CD4-positive, alpha-beta T cell treated with Interferon alpha-2 for 1 hour (primary cell): ENCODE results near the gene ZNF500.
A peak's percentile ranks its signal among the peaks of the same experiment; 100 is the strongest.

Experiments
- DNase-seq, 2 donors: peaks; one replicate each; pipeline ENCODE4 v3.0.0-alpha.2; 2020 to 2022

The ZNF500 gene

GRCh38 chr16:4768549-4769305 lies 1.8 kb upstream of the ZNF500 start:
- peak; percentile 86 to 90 for DNase-seq

- DNase-seq = no peak
Observed at GRCh38 chr16:4767872-4768548, 1.0 kb upstream of the ZNF500 start.

GRCh38 chr16:4765511-4766474 lies 1.2 kb downstream of the ZNF500 start:
- no peak for DNase-seq

- DNase-seq = no peak
Observed at GRCh38 chr16:4763791-4764190, 3.2 kb downstream of the ZNF500 start.

- no peak for DNase-seq
Observed at GRCh38 chr16:4762205-4762604, 4.8 kb downstream of the ZNF500 start.

GRCh38 chr16:4760221-4760910 lies 6.6 kb downstream of the ZNF500 start:
- DNase-seq = no peak

GRCh38 chr16:4755687-4756086 lies 11.3 kb downstream of the ZNF500 start:
- DNase-seq = no peak

GRCh38 chr16:4754865-4755264 lies 12.1 kb downstream of the ZNF500 start:
- DNase-seq = no peak

GRCh38 chr16:4753227-4753626 lies 13.7 kb downstream of the ZNF500 start:
- DNase-seq = no peak

- no peak for DNase-seq
Observed at GRCh38 chr16:4752351-4753100, 14.4 kb downstream of the ZNF500 start.

- DNase-seq = no peak
Observed at GRCh38 chr16:4750896-4751295, 16.1 kb downstream of the ZNF500 start.

- DNase-seq = no peak
Observed at GRCh38 chr16:4749700-4750257, 17.2 kb downstream of the ZNF500 start.

GRCh38 chr16:4748682-4749411 lies 18.1 kb downstream of the ZNF500 start:
- DNase-seq = no peak

- DNase-seq = no peak
Observed at GRCh38 chr16:4747906-4748681, 18.9 kb downstream of the ZNF500 start.

GRCh38 chr16:4746991-4747574 lies 19.9 kb downstream of the ZNF500 start:
- DNase-seq = no peak

GRCh38 chr16:4746215-4746614 lies 20.7 kb downstream of the ZNF500 start:
- no peak for DNase-seq

GRCh38 chr16:4745274-4745569 lies 21.7 kb downstream of the ZNF500 start:
- DNase-seq = no peak

GRCh38 chr16:4744555-4745273 lies 22.2 kb downstream of the ZNF500 start:
- no peak for DNase-seq

GRCh38 chr16:4743226-4743878 lies 23.6 kb downstream of the ZNF500 start:
- no peak for DNase-seq
